ENCODE results near the gene KIF26B.

KIF26B gene

GRCh38 chr1:245241526-245242130, 86.8 kb downstream of the KIF26B start:
- no peak overlapping the region for H3K4me3 ChIP-seq (replicated peaks in 1 of 2; ENCODE audit: low read depth in 2 of 2, low read length in 2 of 2)
- DNase-seq (ENCODE audit: low read depth in 2 of 2), result no peak
- no peak for TF ChIP-seq CTCF (IDR thresholded peaks at IDR 0.05; ENCODE audit: low read depth, low read length)

- no peak for TF ChIP-seq CTCF (IDR thresholded peaks at IDR 0.05; ENCODE audit: low read depth, low read length)
- H3K4me3 ChIP-seq (replicated peaks in 1 of 2; ENCODE audit: low read depth in 2 of 2, low read length in 2 of 2), result no peak overlapping the region
- DNase-seq (ENCODE audit: low read depth in 2 of 2), result no peak
Observed at GRCh38 chr1:245242989-245243388, 88.2 kb downstream of the KIF26B start.

GRCh38 chr1:245245021-245245667, 90.4 kb downstream of the KIF26B start:
- no peak for TF ChIP-seq CTCF (IDR thresholded peaks at IDR 0.05; ENCODE audit: low read depth, low read length)
- DNase-seq (ENCODE audit: low read depth in 2 of 2), result no peak
- H3K4me3 ChIP-seq (replicated peaks in 1 of 2; ENCODE audit: low read depth in 2 of 2, low read length in 2 of 2), result no peak overlapping the region

GRCh38 chr1:245246433-245246832, 91.6 kb downstream of the KIF26B start:
- no peak overlapping the region for H3K4me3 ChIP-seq (replicated peaks in 1 of 2; ENCODE audit: low read depth in 2 of 2, low read length in 2 of 2)
- DNase-seq (ENCODE audit: low read depth in 2 of 2), result no peak
- TF ChIP-seq CTCF (IDR thresholded peaks at IDR 0.05; ENCODE audit: low read depth, low read length), result no peak

- H3K4me3 ChIP-seq (replicated peaks in 1 of 2; ENCODE audit: low read depth in 2 of 2, low read length in 2 of 2), result no peak overlapping the region
- TF ChIP-seq CTCF (IDR thresholded peaks at IDR 0.05; ENCODE audit: low read depth, low read length), result no peak
- DNase-seq (ENCODE audit: low read depth in 2 of 2), result no peak
Observed at GRCh38 chr1:245247356-245247755, 92.6 kb downstream of the KIF26B start.

- DNase-seq (ENCODE audit: low read depth in 2 of 2), result no peak
- no peak for TF ChIP-seq CTCF (IDR thresholded peaks at IDR 0.05; ENCODE audit: low read depth, low read length)
- H3K4me3 ChIP-seq (replicated peaks in 1 of 2; ENCODE audit: low read depth in 2 of 2, low read length in 2 of 2), result no peak overlapping the region
Observed at GRCh38 chr1:245247801-245248200, 93.0 kb downstream of the KIF26B start.
